Astrocyte (in vitro differentiated cells and primary cell): ENCODE data around the gene TPRKB.
"Not testable (repeated sequence)": the region's sequence is repeated elsewhere in the genome, so short reads cannot be mapped to it uniquely, and the experiment has no call there.

Source experiments
- EZH2 ChIP-seq: IDR thresholded peaks from 2 replicates; pipeline ENCODE4 v1.6.1; 2012; ENCODE audit warnings: mild to moderate bottlenecking, low read length, inconsistent platforms; ENCODE audit not compliant: insufficient read depth
- TF ChIP-seq, protein P1 (sequence below): IDR thresholded peaks from 2 replicates; pipeline ENCODE4 v1.5.1; 2011; ENCODE audit warnings: low read depth, mild to moderate bottlenecking, inconsistent platforms, low read length, moderate library complexity; ENCODE audit not compliant: insufficient read depth

DNA sequence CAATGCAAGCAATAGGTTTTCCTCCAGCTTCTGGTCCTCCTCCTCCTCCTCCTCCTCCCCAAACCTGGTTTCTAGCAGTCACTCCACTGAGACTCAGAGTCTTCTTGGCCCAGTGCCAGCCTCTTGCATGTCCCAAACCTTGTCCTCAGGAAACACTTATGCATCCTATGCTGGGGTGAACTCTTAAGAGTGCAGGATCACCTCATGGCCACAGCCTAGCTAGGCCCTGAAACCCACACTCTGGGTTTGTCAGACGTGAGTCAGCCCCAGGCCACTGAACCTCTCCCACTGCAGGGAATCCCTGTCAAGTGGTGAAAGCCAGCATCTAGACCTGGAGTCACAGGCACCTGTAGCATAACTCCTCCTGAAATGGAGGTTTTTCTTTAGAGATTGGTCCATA is 52.8 kb downstream of the TPRKB start:
- TF ChIP-seq, protein P1, sequence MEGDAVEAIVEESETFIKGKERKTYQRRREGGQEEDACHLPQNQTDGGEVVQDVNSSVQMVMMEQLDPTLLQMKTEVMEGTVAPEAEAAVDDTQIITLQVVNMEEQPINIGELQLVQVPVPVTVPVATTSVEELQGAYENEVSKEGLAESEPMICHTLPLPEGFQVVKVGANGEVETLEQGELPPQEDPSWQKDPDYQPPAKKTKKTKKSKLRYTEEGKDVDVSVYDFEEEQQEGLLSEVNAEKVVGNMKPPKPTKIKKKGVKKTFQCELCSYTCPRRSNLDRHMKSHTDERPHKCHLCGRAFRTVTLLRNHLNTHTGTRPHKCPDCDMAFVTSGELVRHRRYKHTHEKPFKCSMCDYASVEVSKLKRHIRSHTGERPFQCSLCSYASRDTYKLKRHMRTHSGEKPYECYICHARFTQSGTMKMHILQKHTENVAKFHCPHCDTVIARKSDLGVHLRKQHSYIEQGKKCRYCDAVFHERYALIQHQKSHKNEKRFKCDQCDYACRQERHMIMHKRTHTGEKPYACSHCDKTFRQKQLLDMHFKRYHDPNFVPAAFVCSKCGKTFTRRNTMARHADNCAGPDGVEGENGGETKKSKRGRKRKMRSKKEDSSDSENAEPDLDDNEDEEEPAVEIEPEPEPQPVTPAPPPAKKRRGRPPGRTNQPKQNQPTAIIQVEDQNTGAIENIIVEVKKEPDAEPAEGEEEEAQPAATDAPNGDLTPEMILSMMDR: not testable (repeated sequence)
- not testable (repeated sequence) for TF ChIP-seq EZH2
